HG03442 (cell line): ENCODE results near the gene CKB.
"Not testable (repeated sequence)": the region's sequence is repeated elsewhere in the genome, so short reads cannot be mapped to it uniquely, and the experiment has no call there.

Source experiments
- ATAC-seq: cut with Tn5 transposase; IDR thresholded peaks from one replicate; pipeline ENCODE4 v1.9.1; 2021; ENCODE audit warnings: mild to moderate bottlenecking, moderate library complexity; ENCODE audit not compliant: unreplicated experiment

Gene CKB

GRCh38 chr14:103514596-103515421 is 7.8 kb downstream of the CKB start:
- ATAC-seq: no peak

GRCh38 chr14:103512701-103513611 is 9.7 kb downstream of the CKB start:
- no peak for ATAC-seq

DNA sequence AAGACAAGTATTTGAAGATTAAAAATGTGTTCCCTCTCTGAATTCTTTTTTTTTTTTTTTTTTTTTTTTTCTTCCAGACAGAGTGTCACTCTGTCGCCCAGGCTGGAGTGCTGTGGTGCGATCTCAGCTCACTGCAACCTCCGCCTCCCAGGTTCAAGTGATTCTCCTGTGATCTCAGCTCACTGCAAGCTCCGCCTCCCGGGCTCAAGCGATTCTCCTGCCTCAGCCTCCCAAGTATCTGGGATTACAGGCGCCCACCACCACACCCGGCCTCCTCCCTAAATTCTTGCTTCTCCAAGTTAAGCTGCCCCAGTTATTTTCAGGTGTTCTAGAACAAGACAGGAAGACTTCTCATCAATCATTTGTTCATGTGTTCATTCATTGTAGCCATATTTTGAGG is 10.4 kb downstream of the CKB start:
- not testable (repeated sequence) for ATAC-seq

DNA sequence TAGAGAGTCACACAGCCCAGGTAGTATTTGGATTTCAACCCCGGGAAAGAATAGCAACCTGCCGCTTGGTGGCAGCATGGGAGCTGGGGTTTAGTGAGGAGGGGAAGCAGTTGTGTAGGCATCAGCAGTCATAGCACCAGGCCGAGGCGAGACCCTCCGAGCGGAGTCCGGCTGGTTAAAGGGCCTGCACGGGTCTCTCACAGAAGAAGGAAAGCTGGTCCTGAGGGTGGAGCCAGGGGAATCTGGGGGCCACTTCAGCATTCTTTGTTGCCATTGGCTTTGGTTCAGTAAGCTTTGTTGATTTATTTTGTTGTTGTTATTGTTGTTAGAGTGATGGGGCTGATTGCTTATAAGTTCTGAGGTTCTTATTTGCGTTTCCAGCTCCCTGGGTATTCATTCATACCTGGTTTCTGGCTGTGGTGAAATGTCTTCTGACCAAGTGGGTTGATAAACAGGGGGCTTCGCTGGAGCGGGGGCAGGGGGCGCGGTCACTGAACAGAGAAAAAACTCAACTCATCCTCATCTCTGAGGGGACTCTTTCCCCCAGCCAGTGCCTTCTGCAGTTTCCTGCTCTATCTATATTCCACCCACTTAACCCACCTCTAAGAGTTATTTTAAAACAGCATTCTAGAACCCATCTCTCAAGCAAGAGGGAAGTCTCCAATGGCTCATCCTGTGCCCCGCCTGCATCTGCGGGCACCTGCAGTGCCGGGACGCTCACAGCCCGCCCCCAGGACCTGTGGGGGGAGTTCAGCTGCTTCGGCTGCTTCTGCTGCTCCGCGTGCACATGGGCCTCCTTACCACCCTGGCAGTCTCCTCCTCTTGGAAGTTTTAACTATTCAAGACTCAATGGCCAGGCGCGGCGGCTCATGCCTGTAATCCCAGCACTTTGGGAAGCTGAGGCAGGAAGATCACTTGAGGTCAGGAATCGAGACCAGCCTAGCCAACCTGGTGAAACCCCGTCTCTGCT is 11.6 kb downstream of the CKB start:
- no peak for ATAC-seq

DNA sequence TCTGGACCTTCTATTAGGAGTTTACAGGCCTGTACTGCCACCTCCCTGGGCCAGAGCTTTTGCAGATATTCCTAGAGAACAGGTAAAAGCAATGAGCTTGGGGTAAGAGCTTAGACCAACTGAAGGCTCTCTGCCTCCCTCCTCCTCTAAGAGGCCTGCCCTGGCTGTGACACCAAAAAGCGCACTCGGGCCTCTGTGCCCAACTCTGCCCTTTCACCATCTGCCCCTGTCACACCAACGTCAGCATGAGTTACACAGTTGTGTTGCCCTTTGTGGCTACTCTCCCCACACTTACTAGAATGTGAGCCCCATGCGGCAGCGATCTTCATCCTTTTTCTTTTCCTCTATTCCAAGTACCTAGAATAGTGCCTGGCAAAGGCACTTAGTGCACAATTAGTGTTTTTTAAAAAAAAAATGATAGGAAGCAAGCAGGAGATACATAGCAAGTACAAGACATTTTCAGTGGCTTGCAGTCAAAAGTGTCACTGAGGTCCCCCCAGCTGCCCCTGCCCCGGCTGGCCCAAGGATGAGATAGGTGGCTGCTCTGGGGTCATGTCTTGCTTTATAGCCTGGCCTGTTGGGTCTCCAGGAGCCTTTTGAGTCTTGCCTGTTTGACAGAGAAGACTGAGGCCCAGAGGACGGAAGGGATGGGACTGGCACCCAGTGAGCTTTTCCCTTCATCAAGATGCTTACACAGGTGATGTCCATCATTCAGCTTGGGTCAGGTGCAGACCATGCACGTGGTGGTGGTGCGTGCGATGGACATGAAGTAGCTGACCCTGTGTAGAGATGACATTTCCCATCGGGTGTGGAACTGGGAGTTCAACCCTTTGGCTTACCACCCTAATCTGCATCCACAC is 12.5 kb downstream of the CKB start:
- ATAC-seq: no peak

GRCh38 chr14:103508521-103509329 is 13.9 kb downstream of the CKB start:
- no peak for ATAC-seq

DNA sequence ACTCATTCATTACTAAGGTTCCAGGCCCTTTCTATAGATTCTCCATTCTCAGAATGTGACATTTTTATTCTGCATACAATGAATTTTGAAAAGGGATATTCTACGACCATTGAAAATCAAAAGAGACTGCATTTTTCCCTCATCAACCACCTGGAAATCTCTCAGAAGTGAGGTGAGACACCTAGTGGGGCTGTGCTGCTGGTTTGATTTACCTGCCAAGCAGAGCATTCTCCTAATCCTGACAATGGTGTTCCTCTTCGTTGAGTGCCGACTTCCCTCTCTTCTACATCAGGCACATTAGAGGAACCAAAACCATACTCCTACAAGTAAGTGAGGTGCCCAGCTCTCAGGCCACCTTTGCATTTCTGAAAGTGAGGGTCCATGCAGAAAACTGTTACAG is 14.9 kb downstream of the CKB start:
- ATAC-seq: no peak

- ATAC-seq: no peak
Measured at GRCh38 chr14:103504991-103505565, 17.6 kb downstream of the CKB start.

- no peak for ATAC-seq
Measured at GRCh38 chr14:103503296-103503695, 19.3 kb downstream of the CKB start.

GRCh38 chr14:103502877-103503276 is 19.8 kb downstream of the CKB start:
- ATAC-seq: no peak

DNA sequence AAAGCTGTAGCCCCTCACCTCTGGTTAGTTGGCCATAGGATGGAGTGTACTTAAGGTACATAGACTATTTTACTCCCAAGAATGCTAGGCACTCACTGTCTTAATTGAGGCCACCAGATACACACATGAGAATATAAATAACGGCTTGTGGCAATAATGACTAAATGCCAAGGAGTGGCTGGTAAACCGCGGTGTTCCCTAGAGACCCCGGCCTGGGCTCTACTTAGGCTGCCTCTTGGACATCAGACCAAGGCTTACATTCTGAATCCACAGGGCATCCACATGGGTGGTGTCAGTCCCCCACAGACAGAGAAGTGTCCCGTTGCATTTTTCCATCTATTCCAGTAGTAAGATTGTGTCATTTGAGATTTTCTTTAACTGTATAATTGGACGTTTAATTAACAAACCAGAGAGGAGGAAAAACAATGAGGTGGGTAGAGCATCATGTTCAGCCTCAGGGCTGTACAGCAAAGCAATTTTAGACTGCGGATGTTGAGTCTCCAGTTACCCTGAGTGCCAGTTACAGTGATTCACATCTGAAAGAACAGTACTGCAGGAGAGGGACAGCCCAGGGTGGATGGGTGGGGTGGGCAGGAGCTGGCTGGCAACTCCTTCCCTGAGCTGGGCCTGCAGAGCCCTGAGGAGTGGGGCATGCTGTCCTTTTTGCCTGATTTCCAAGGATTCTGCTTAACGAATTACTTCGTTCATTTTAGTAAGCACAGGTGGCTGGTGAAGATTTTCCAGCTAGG is 20.5 kb downstream of the CKB start:
- no peak for ATAC-seq

- no peak for ATAC-seq
Measured at GRCh38 chr14:103501041-103501870, 21.4 kb downstream of the CKB start.

- no peak for ATAC-seq
Measured at GRCh38 chr14:103500148-103500990, 22.3 kb downstream of the CKB start.

DNA sequence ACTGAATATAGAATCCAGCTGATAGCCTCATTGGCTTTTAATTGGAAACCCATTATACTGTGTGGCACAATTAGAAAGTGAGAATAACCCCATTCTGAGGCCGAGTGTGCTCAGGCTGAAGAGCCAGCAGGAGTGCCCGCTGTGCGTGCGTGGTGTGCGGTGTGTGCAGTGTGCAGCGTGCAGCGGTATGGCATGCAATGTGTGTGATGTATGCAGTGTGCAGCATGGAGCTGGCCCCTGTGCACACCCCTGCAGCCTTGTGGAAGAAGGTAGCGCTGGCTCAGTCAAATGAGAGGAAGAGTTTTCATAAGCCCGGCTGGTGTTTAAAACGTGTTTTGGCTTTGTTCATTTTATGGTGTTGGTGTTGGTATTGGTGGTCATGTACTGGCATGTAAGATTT is 22.9 kb downstream of the CKB start:
- no peak for ATAC-seq

DNA sequence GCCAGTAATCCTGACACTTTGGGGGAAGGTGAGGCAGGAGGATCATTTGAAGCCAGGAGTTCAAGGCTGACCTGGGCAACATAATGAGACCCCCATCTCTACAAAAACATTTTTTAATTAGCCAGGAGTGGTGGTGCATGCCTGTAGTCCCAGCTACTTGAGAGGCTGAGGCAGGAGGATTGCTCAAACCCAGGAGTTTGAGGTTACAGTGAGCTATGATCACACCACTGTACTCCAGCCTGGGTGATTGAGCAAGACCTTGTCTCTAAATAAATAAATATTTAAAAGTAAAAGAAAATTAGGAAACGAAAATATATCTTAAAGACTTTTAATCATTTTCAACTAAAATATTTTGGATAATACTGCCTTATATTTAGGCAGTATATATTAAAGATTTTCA is 25.9 kb downstream of the CKB start:
- no peak for ATAC-seq

DNA sequence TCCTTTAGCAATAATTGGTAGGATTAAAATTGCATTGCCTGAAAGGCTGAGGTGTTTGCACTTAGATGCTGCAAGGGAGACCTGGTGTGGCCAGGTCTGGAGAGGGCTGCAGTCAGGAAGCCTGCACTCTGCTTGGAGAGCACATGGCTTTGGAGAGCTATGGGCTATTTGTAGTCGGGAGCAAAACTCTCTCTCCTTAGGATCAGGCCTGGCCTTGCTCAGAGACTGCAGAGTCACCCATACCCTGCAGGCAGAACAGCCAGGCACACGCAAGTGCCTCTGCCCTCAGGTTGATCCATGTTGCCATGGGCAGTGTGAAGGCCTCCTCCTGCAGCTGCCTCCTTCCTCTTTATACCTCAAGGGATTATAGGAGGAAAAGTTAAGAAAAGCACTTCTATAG is 26.8 kb downstream of the CKB start:
- no peak for ATAC-seq
